ENCODE data around the gene MARCHF10. TPM values are rescaled to one million over a fixed set of nuclear protein-coding genes. Genes with fewer than 3 reads are reported as not detected.

Gene MARCHF10
- total RNA-seq, 1 donor from 2014 or later: 0.25 TPM

- intact Hi-C loops (cut with DNase I): no loop called here
- no peak overlapping the region for H3K4me3 ChIP-seq
- DNase-seq (ENCODE audit: extremely low spot score in 2 of 2): no peak
- no peak overlapping the region for H3K27ac ChIP-seq
- H3K4me1 ChIP-seq: peaks cover 39% of the 10 kb centered on the region
- H3K36me3 ChIP-seq: no peaks in the 10 kb centered on the region
- H3K9me3 ChIP-seq: peaks cover 5% of the 10 kb centered on the region
- TF ChIP-seq POLR2A (IDR thresholded peaks at IDR 0.05) (no peak), POLR2AphosphoS5 (IDR thresholded peaks at IDR 0.05; ENCODE audit: insufficient read depth in 1 of 2, low read depth in 1 of 2) (no peak)
- TF ChIP-seq, protein P1, sequence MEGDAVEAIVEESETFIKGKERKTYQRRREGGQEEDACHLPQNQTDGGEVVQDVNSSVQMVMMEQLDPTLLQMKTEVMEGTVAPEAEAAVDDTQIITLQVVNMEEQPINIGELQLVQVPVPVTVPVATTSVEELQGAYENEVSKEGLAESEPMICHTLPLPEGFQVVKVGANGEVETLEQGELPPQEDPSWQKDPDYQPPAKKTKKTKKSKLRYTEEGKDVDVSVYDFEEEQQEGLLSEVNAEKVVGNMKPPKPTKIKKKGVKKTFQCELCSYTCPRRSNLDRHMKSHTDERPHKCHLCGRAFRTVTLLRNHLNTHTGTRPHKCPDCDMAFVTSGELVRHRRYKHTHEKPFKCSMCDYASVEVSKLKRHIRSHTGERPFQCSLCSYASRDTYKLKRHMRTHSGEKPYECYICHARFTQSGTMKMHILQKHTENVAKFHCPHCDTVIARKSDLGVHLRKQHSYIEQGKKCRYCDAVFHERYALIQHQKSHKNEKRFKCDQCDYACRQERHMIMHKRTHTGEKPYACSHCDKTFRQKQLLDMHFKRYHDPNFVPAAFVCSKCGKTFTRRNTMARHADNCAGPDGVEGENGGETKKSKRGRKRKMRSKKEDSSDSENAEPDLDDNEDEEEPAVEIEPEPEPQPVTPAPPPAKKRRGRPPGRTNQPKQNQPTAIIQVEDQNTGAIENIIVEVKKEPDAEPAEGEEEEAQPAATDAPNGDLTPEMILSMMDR (IDR thresholded peaks at IDR 0.05): no peak
- H3K27me3 ChIP-seq: no peaks in the 10 kb centered on the region
Observed at GRCh38 chr17:62657690-62658089, 150.4 kb downstream of the MARCHF10 start.

- peaks cover 44% of the 10 kb centered on the region for H3K4me1 ChIP-seq
- H3K27me3 ChIP-seq: no peaks in the 10 kb centered on the region
- DNase-seq (ENCODE audit: extremely low spot score in 2 of 2): no peak
- no peak for TF ChIP-seq POLR2AphosphoS5 (IDR thresholded peaks at IDR 0.05; ENCODE audit: insufficient read depth in 1 of 2, low read depth in 1 of 2)
- no peak for TF ChIP-seq POLR2A (IDR thresholded peaks at IDR 0.05)
- TF ChIP-seq, protein P1 (IDR thresholded peaks at IDR 0.05): no peak
- no peaks in the 10 kb centered on the region for H3K36me3 ChIP-seq
- peaks cover 5% of the 10 kb centered on the region for H3K9me3 ChIP-seq
- H3K27ac ChIP-seq: no peak overlapping the region
- intact Hi-C loops (cut with DNase I): no loop called here
- H3K4me3 ChIP-seq: no peak overlapping the region
Observed at GRCh38 chr17:62657145-62657665, 150.9 kb downstream of the MARCHF10 start.

DNA sequence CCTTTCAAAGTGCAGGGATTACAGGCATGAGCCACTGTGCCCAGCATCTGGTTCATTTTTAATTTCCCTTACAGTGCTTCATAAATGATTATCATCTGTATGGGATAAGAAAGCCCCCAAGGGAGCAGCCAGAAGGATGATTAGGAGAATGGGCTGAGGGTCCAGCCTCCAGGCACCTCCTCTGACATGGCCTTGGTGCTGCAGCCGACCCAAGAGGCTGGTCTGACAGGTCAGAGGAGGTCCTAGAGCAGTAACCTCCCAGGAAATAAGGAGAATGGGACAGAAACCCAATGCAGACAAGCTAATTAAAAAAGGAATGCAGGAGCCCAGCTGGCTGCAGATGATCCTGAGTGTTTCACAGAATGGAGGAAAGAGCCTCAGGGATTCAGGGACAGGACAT lies 151.7 kb downstream of the MARCHF10 start:
- intact Hi-C loops (cut with DNase I): no loop called here
- peaks cover 48% of the 10 kb centered on the region for H3K4me1 ChIP-seq
- peaks cover 5% of the 10 kb centered on the region for H3K9me3 ChIP-seq
- H3K4me3 ChIP-seq: no peak overlapping the region
- TF ChIP-seq POLR2AphosphoS5 (IDR thresholded peaks at IDR 0.05; ENCODE audit: insufficient read depth in 1 of 2, low read depth in 1 of 2) (no peak), POLR2A (IDR thresholded peaks at IDR 0.05) (no peak)
- TF ChIP-seq, protein P1 (IDR thresholded peaks at IDR 0.05): no peak
- H3K27ac ChIP-seq: no peak overlapping the region
- H3K36me3 ChIP-seq: no peaks in the 10 kb centered on the region
- H3K27me3 ChIP-seq: no peaks in the 10 kb centered on the region
- DNase-seq (ENCODE audit: extremely low spot score in 2 of 2): no peak

GRCh38 chr17:62655656-62656055 lies 152.5 kb downstream of the MARCHF10 start:
- intact Hi-C loops (cut with DNase I): no loop called here
- H3K4me1 ChIP-seq: peaks cover 48% of the 10 kb centered on the region
- DNase-seq (ENCODE audit: extremely low spot score in 2 of 2): no peak
- no peaks in the 10 kb centered on the region for H3K9me3 ChIP-seq
- no peaks in the 10 kb centered on the region for H3K36me3 ChIP-seq
- TF ChIP-seq POLR2AphosphoS5 (IDR thresholded peaks at IDR 0.05; ENCODE audit: insufficient read depth in 1 of 2, low read depth in 1 of 2) (no peak), POLR2A (IDR thresholded peaks at IDR 0.05) (no peak)
- TF ChIP-seq, protein P1 (IDR thresholded peaks at IDR 0.05): no peak
- H3K4me3 ChIP-seq: no peak overlapping the region
- no peaks in the 10 kb centered on the region for H3K27me3 ChIP-seq
- H3K27ac ChIP-seq: no peak overlapping the region

DNA sequence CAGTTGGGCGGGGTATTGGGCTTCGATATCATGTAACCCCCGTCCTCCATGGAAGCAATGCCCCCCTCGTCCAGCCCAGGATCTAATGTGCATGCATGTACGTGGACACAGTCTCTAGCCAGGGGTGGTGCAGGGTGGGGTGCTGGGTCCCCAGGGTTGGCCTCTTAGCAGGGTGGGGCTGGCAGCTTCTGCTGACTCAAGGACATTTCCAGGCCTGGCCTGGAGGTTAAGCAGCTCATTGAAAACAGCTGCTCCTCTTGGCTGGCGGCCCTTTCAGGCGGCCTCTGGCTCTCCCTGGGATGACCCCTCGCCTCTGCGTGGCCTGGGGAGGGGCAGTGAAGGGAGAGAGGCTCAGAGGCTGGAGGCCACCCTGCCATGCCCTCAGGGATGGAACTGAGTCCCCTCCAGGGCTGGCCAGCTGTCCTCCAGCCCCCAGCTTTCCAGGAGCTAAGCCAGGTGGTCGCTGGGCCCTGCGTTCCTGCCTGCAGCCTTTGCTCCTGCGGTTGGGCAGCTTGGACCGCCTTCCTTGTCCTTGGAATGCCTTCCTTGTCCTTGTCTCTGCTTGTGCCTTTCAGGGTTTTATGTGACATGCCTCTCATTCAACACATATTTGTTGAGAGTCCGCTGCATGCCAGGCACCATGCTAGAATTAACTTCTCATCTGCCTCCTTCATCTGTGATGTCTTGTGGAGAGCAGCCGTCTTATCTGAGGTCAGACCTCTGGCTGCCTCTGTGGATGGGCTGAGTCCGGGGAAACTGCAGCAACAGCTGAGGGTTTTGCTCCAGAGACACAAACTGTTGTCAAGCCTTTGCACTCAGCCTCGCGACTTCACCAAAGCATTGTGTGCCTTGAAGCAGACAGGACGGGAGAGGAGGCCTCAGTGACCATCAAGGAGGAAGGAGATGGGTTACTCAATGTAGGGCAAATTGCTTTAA lies 154.0 kb downstream of the MARCHF10 start:
- Histone ChIP-seq H3K27me3 (no peaks in the 10 kb centered on the region), H3K4me3 (peak overlapping the region; percentile 25 to 55)

More for the DNA sequence above, 154.0 kb downstream of the MARCHF10 start:
- Histone ChIP-seq H3K9me3 (no peaks in the 10 kb centered on the region), H3K4me1 (peaks cover 51% of the 10 kb centered on the region), H3K27ac (peak overlapping the region; percentile 84), H3K36me3 (no peaks in the 10 kb centered on the region)
- peak in 1 of 2 donors; percentile 87 for DNase-seq (ENCODE audit: extremely low spot score in 2 of 2)
- intact Hi-C loops (cut with DNase I): no loop called here
- TF ChIP-seq POLR2A (IDR thresholded peaks at IDR 0.05) (no peak), POLR2AphosphoS5 (IDR thresholded peaks at IDR 0.05; ENCODE audit: insufficient read depth in 1 of 2, low read depth in 1 of 2) (peak in 1 of 2 donors; percentile 55)

All from vagina (tissue), 2 donors.